GM19468 (cell line): ENCODE measurements around the gene CBX3.
"Not testable (repeated sequence)": the region's sequence is repeated elsewhere in the genome, so short reads cannot be mapped to it uniquely, and the experiment has no call there.

Experiments used
- ATAC-seq: cut with Tn5 transposase; IDR thresholded peaks from one replicate; pipeline ENCODE4 v1.9.1; 2021; ENCODE audit warnings: mild to moderate bottlenecking, moderate library complexity, moderate number of reproducible peaks; ENCODE audit not compliant: unreplicated experiment; ENCODE audit errors: extremely low read depth

Gene CBX3

GRCh38 chr7:26169271-26169670, 32.3 kb upstream of the CBX3 start:
- no peak for ATAC-seq

- ATAC-seq: no peak
Measured at GRCh38 chr7:26170663-26171062, 30.9 kb upstream of the CBX3 start.

DNA sequence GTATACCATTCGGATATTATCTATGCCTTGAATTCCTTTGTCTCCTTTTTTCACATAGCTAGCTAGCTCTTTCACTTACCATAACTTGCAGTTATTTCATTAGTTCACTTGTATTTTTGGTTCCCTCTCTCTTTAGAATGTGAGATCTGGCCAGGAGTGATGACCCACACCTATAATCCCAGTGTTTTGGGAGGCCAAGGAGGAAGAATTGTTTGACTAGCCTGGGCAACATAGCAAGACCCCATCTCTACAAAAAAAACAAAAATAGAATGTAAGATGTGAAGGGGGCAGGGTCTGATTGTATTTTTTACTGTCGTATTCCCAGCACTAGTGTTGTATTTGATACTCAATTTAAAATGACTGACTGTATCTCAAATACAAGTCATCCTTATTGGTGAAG, 29.9 kb upstream of the CBX3 start:
- no peak for ATAC-seq

- ATAC-seq: no peak
Measured at GRCh38 chr7:26172048-26172447, 29.5 kb upstream of the CBX3 start.

DNA sequence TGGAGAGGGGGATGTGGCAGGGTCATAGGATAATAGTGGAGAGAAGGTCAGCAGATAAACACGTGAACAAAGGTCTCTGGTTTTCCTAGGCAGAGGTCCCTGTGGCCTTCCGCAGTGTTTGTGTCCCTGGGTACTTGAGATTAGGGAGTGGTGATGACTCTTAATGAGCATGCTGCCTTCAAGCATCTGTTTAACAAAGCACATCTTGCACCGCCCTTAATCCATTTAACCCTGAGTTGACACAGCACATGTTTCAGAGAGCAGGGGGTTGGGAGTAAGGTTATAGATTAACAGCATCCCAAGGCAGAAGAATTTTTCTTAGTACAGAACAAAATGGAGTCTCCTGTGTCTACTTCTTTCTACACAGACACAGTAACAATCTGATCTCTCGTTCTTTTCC, 25.6 kb upstream of the CBX3 start:
- not testable (repeated sequence) for ATAC-seq

- not testable (repeated sequence) for ATAC-seq
Measured at GRCh38 chr7:26176696-26177095, 24.8 kb upstream of the CBX3 start.

- not testable (repeated sequence) for ATAC-seq
Measured at GRCh38 chr7:26177269-26177668, 24.3 kb upstream of the CBX3 start.

- ATAC-seq: no peak
Measured at GRCh38 chr7:26178272-26178960, 23.1 kb upstream of the CBX3 start.

GRCh38 chr7:26179422-26179821, 22.1 kb upstream of the CBX3 start:
- no peak for ATAC-seq

- no peak for ATAC-seq
Measured at GRCh38 chr7:26179826-26180497, 21.6 kb upstream of the CBX3 start.

DNA sequence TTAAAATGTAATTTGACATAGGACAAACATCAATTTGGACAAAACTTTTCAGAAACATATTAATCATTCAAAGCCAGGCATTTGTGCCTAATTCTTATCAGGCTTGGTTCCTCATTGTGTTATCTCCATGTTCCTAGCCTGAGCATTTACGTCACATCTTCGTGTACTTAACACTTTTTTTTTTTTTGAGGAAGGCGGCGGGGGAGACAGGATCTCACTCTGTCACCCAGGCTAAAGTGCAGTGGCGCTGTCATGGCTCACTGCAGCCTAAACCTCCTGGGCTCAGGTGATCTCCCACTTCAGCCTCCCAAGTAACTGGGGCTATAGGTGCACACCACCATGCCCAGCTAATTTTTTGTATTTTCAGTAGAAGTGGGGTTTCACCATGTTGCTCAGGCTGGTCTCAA, 20.8 kb upstream of the CBX3 start:
- no peak for ATAC-seq

GRCh38 chr7:26181474-26182227, 19.9 kb upstream of the CBX3 start:
- ATAC-seq: no peak

DNA sequence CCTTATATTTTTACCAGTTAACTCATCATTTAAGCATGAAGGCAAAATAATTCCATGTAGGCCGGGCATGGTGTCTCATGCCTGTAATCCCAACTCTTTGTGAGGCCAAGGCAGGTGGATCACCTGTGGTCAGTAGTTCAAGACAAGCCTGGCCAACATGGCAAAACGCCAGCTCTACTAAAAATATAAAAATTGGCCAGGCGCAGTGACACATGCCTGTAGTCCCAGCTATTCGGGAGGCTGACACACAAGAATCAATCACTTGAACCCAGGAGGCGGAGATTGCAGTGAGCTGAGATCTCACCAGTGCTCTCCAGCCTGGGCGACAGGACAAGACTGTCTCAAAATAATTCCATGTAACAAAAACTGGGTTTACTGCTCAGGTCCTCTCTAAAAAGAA, 19.3 kb upstream of the CBX3 start:
- no peak for ATAC-seq

- no peak for ATAC-seq
Measured at GRCh38 chr7:26182706-26183105, 18.8 kb upstream of the CBX3 start.

DNA sequence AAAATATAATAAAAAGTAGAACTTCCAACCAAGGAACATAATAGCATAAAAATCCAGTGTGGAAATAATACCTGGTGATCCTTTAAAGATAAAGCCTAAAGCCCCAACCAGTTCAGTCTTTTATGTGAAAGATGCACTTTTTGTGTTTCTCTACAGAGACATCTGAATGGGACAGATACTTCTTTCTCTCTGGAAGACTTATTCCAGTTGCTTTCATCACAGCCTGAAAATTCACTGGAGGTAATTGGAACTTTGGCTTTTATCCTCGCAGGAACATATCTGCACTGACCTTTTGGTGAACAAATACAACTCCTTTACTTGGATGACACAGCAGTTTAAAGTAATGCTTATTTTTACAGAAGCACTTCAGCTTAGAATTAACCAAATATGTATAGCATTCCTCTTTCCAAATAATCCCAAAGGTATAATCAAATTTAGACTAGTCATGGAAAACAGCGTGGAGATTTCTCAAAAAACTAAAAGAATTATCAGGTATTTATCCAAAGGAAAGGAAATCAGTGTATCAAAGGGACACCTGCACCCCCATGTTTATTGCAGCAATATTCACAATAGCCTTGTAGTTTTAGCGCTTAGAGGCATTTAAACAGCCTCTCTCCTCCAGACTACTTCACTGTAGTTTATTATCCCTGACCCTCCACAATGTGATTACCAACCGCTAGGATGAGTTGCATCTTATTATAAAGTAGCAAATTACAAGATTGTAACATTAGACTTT, 17.8 kb upstream of the CBX3 start:
- ATAC-seq: no peak

GRCh38 chr7:26184281-26185101, 17.1 kb upstream of the CBX3 start:
- ATAC-seq: not testable (repeated sequence)

DNA sequence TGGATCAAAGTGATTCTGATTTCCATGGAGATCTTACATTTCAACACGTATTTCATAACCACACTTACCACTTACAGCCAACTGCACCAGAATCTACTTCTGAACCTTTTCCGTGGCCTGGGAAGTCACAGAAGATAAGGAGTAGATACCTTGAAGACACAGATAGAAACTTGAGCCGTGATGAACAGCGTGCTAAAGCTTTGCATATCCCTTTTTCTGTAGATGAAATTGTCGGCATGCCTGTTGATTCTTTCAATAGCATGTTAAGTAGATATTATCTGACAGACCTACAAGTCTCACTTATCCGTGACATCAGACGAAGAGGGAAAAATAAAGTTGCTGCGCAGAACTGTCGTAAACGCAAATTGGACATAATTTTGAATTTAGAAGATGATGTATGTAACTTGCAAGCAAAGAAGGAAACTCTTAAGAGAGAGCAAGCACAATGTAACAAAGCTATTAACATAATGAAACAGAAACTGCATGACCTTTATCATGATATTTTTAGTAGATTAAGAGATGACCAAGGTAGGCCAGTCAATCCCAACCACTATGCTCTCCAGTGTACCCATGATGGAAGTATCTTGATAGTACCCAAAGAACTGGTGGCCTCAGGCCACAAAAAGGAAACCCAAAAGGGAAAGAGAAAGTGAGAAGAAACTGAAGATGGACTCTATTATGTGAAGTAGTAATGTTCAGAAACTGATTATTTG, 16.3 kb upstream of the CBX3 start:
- ATAC-seq: no peak

GRCh38 chr7:26185844-26186180, 15.7 kb upstream of the CBX3 start:
- no peak for ATAC-seq
